Kidney (tissue), 14 donors: ENCODE results near the gene ZNF560. TPM values are rescaled to one million over a fixed set of nuclear protein-coding genes. Genes with fewer than 3 reads are reported as not detected.

Source experiments
- DNase-seq, 5 donors: peaks; one replicate each; pipeline ENCODE4 v3.0.0-alpha.2; 2013 to 2020
- FAIRE-seq: peaks from 2 replicates; lab custom pipeline; 2012; peaks lifted over from hg19 to GRCh38; lab: Jason Lieb, UNC
- H3K27ac ChIP-seq, 2 donors: one replicate each; pipeline ENCODE4 v1.7.0; 2013; ENCODE audit warnings: low read depth in 2 of 2, low read length in 2 of 2, inconsistent platforms in 1 of 2
- H3K27me3 ChIP-seq: one replicate; pipeline ENCODE4 v1.7.1; 2013; ENCODE audit warnings: low read length, inconsistent platforms; ENCODE audit not compliant: control insufficient read depth, insufficient read depth
- H3K36me3 ChIP-seq, 3 donors: one replicate each; pipeline versions ENCODE4 v1.7.0 to v1.7.1; 2013; ENCODE audit warnings: low read length in 3 of 3, control low read depth in 1 of 3, inconsistent platforms in 1 of 3; ENCODE audit not compliant: insufficient read depth in 3 of 3, control insufficient read depth in 2 of 3
- H3K4me1 ChIP-seq, 3 donors: one replicate each; pipeline versions ENCODE4 v1.7.0 to v1.7.1; 2013; ENCODE audit warnings: low read length in 3 of 3, inconsistent platforms in 1 of 3, low read depth in 1 of 3; ENCODE audit not compliant: control insufficient read depth in 2 of 3, insufficient read depth in 2 of 3
- H3K4me3 ChIP-seq, 3 donors: one replicate each; pipeline versions ENCODE4 v1.7.0 to v1.8.1; 2013; ENCODE audit warnings: low read length in 3 of 3, control low read depth in 1 of 3, inconsistent platforms in 1 of 3
- H3K9ac ChIP-seq, 3 donors: one replicate each; pipeline versions ENCODE4 v1.7.0 to v1.7.1; 2013; ENCODE audit warnings: low read length in 3 of 3, control low read depth in 1 of 3, inconsistent platforms in 1 of 3
- H3K9me3 ChIP-seq, 3 donors: one replicate each; pipeline versions ENCODE4 v1.7.0 to v1.7.1; 2013; ENCODE audit warnings: low read length in 3 of 3, control low read depth in 1 of 3, inconsistent platforms in 1 of 3; ENCODE audit not compliant: control insufficient read depth in 2 of 3, insufficient read depth in 1 of 3
- CTCF ChIP-seq: IDR thresholded peaks from 3 replicates; pipeline ENCODE4 v1.5.1; 2012; ENCODE audit warnings: mild to moderate bottlenecking, moderate library complexity, borderline replicate concordance; ENCODE audit not compliant: insufficient read depth; ENCODE audit errors: extremely low read depth
- intact Hi-C: fragments of 100-400 bp; cut with DNase I; formaldehyde crosslinking; loops from one replicate; pipeline ENCODE4 v1.11.1; 2022
- polyA plus RNA-seq: library from polyadenylated mRNA; stranded (reverse); fragments of 350-450 nt; fragmentation: Illumina TruSeq; extraction: RNeasy Lipid Tissue Mini Kit (QIAGEN cat#74804); gene quantifications from one replicate; pipeline ENCODE4 v1.2.3, GENCODE V29; 2014; ENCODE audit warnings: low read depth, low replicate concordance; ENCODE audit not compliant: insufficient read depth
- total RNA-seq: library from RNA; stranded (reverse); fragmentation: NEBNext Ultra II Directional; extraction: Animal tissue kit (Norgen Biotek cat#: 25700); gene quantifications from one replicate; pipeline ENCODE4 v1.2.1, GENCODE V29; 2021
- donor health status: control.
- donor health status: control.
- donor health status: control.
- donor health status: control.
- donor health status: control.
- donor health status: DM: yes; HTN: yes; CAD: no.
- donor health status: Normal renal cell carcinoma (clear cell type).

The ZNF560 gene
- total and polyA plus RNA-seq, 2 donors from 2014 or later = not detected

GRCh38 chr19:9435279-9436268 lies 62.8 kb downstream of the ZNF560 start, which contains the start of gene ZNF266:
ZNF266 (minus strand) TSS chr19:9435573; CDS start chr19:9420089, 15,484 bp downstream.
- FAIRE-seq = no peak
- peak; percentile 94 to 97 (median 96) for DNase-seq
- H3K9ac ChIP-seq = peak within 1 kb of the TSS; percentile 73 to 92 (median 82)
- TF ChIP-seq CTCF = peak; percentile 73
- H3K36me3 ChIP-seq = peaks cover 0 to 14% (median 12%) of the 10 kb centered on the region in 3 donors
- no peaks in the 10 kb centered on the region for H3K27me3 ChIP-seq
- H3K9me3 ChIP-seq = peaks cover 0 to 4% (median 0%) of the 10 kb centered on the region in 3 donors
- peaks cover 0 to 9% (median 2%) of the 10 kb centered on the region in 3 donors for H3K4me1 ChIP-seq
- peak within 1 kb of the TSS; percentile 81 to 88 for H3K27ac ChIP-seq
- intact Hi-C loops = no loop called here
- peak within 1 kb of the TSS; percentile 76 to 97 (median 91) for H3K4me3 ChIP-seq

- Histone ChIP-seq H3K9me3 (no peaks in the 10 kb centered on the region), H3K4me3 (no peak overlapping the region), H3K36me3 (peaks cover 2 to 16% (median 14%) of the 10 kb centered on the region in 3 donors), H3K27me3 (no peaks in the 10 kb centered on the region), H3K4me1 (peaks cover 0 to 9% (median 2%) of the 10 kb centered on the region in 3 donors), H3K27ac (no peak overlapping the region), H3K9ac (no peak overlapping the region)
- FAIRE-seq = no peak
- peak; percentile 7 for TF ChIP-seq CTCF
- intact Hi-C loops = no loop called here
- DNase-seq = peak in 4 of 5 donors; percentile 34 to 48 (median 40)
Measured at GRCh38 chr19:9431475-9431874, 66.9 kb downstream of the ZNF560 start.

GRCh38 chr19:9430444-9430843 lies 68.0 kb downstream of the ZNF560 start:
- intact Hi-C loops = no loop called here
- no peak for TF ChIP-seq CTCF
- peaks cover 2 to 21% (median 19%) of the 10 kb centered on the region in 3 donors for H3K36me3 ChIP-seq

More at GRCh38 chr19:9430444-9430843, 68.0 kb downstream of the ZNF560 start:
- H3K27me3 ChIP-seq = no peaks in the 10 kb centered on the region
- no peak overlapping the region for H3K27ac ChIP-seq
- H3K4me3 ChIP-seq = no peak overlapping the region
- FAIRE-seq (no peak), DNase-seq (no peak)
- peaks cover 0 to 9% (median 2%) of the 10 kb centered on the region in 3 donors for H3K4me1 ChIP-seq
- no peak overlapping the region for H3K9ac ChIP-seq
- H3K9me3 ChIP-seq = no peaks in the 10 kb centered on the region
